A549 (cell line): Measurements from ENCODE around the gene SBF1. TPM values are rescaled to one million over a fixed set of nuclear protein-coding genes. Genes with fewer than 3 reads are reported as not detected.

Experiments used
- ATAC-seq, 2 experiments: fragments of 200-7000 bp in 1 of 2; fragments of >200 bp in 1 of 2; cut with Nextera tagmentation in 1 of 2; cut with Tn5 transposase in 1 of 2; 3 replicates each; pipeline versions ENCODE4 v1.8.0 to v1.9.1; 2018 to 2020; ENCODE audit warnings: mild to moderate bottlenecking in 1 of 2, moderate library complexity in 1 of 2
- CTCF ChIA-PET: fragments of 300-600 bp; sonication (Branson Sonifier 250); formaldehyde crosslinking; extraction: SDS; loops from one replicate; lab custom pipeline; 2021; ENCODE audit warnings: antibody characterized with exemption, inconsistent platforms; lab: Yijun Ruan, JAX
- POLR2A ChIA-PET: fragments of 350-600 bp; formaldehyde crosslinking; extraction: SDS; loops from one replicate; lab custom pipeline; 2021; ENCODE audit warnings: antibody characterized with exemption, inconsistent platforms; lab: Yijun Ruan, JAX
- DNase-seq, 2 experiments: peaks; one replicate each; pipeline versions ENCODE4 v3.0.0 to v3.0.0-alpha.2; 2011 to 2016; ENCODE audit warnings: low read depth in 1 of 2, low spot score in 1 of 2
- FAIRE-seq: peaks from 2 replicates; lab custom pipeline; 2011; peaks lifted over from hg19 to GRCh38; lab: Jason Lieb, UNC
- H3K27ac ChIP-seq, 2 experiments: fragments of >200 bp; sonication (Bioruptor Twin); formaldehyde crosslinking; 3 replicates each; pipeline ENCODE4 v1.5.1; 2016 to 2017
- H3K4me1 ChIP-seq: fragments of >200 bp; sonication (Bioruptor Twin); formaldehyde crosslinking; 3 replicates; pipeline ENCODE4 v1.6.1; 2016
- H3K4me2 ChIP-seq: fragments of >200 bp; sonication (Bioruptor Twin); formaldehyde crosslinking; 3 replicates; pipeline ENCODE4 v1.6.1; 2016
- H3K4me3 ChIP-seq: fragments of >200 bp; sonication (Bioruptor Twin); formaldehyde crosslinking; 3 replicates; pipeline ENCODE4 v1.5.1; 2016
- H3K9me3 ChIP-seq: fragments of >200 bp; sonication (Bioruptor Twin); formaldehyde crosslinking; 3 replicates; pipeline ENCODE4 v1.6.1; 2016
- BHLHE40 ChIP-seq: IDR thresholded peaks from 2 replicates; pipeline ENCODE4 v1.6.1; 2012; ENCODE audit warnings: low read depth, low read length, inconsistent platforms
- CHD2 ChIP-seq: fragments of 150-350 bp; IDR thresholded peaks from 2 replicates; pipeline ENCODE4 v1.6.1; 2014; ENCODE audit warnings: low read length; ENCODE audit not compliant: partially characterized antibody
- CHD4 ChIP-seq: fragments of 200-600 bp; sonication (generic); IDR thresholded peaks from 2 replicates; pipeline ENCODE4 v1.6.1; 2016; ENCODE audit warnings: antibody characterized with exemption, mild to moderate bottlenecking, borderline replicate concordance
- EHMT2 ChIP-seq: fragments of 200-600 bp; sonication (generic); IDR thresholded peaks from 2 replicates; pipeline ENCODE4 v1.6.1; 2016; ENCODE audit warnings: antibody characterized with exemption, low read depth, mild to moderate bottlenecking, moderate library complexity
- FOSB ChIP-seq: fragments of 250-450 bp; sonication (Bioruptor Pico); IDR thresholded peaks from 2 replicates; pipeline ENCODE4 v1.5.0; 2020; ENCODE audit warnings: mild to moderate bottlenecking, moderate library complexity
- FOXS1 ChIP-seq: fragments of 250-450 bp; sonication (Bioruptor Pico); IDR thresholded peaks from 2 replicates; pipeline ENCODE4 v1.5.0; 2020; ENCODE audit warnings: mild to moderate bottlenecking, moderate library complexity
- KDM1A ChIP-seq: fragments of 200-600 bp; sonication (generic); IDR thresholded peaks from 2 replicates; pipeline ENCODE4 v1.6.1; 2016; ENCODE audit warnings: low read depth, mild to moderate bottlenecking
- KDM5A ChIP-seq: fragments of 200-600 bp; sonication (generic); IDR thresholded peaks from 2 replicates; pipeline ENCODE4 v1.6.1; 2016; ENCODE audit warnings: antibody characterized with exemption, mild to moderate bottlenecking
- MAFK ChIP-seq: fragments of 450-650 bp; IDR thresholded peaks from 2 replicates; pipeline ENCODE4 v1.6.1; 2014; ENCODE audit not compliant: partially characterized antibody
- NPAS2 ChIP-seq: fragments of 250-450 bp; sonication (Bioruptor Pico); IDR thresholded peaks from 2 replicates; pipeline ENCODE4 v1.8.0; 2022; ENCODE audit warnings: mild to moderate bottlenecking, moderate library complexity, borderline replicate concordance
- SREBF2 ChIP-seq: fragments of 450-650 bp; IDR thresholded peaks from 2 replicates; pipeline ENCODE4 v1.6.1; 2014; ENCODE audit warnings: mild to moderate bottlenecking, moderate library complexity
- TP53 ChIP-seq: fragments of 250-450 bp; sonication (Bioruptor Pico); IDR thresholded peaks from 2 replicates; pipeline ENCODE4 v1.5.0; 2021; ENCODE audit warnings: mild to moderate bottlenecking, moderate library complexity
- ZC3H11A ChIP-seq: fragments of 450-650 bp; IDR thresholded peaks from 2 replicates; pipeline ENCODE4 v1.6.1; 2014; ENCODE audit warnings: antibody characterized with exemption, mild to moderate bottlenecking
- WGBS: methylation state at CpG from one replicate; pipeline ENCODE4 v1.1.6; 2017; ENCODE audit errors: missing lambda C conversion rate; 5-methylcytosine and 5-hydroxymethylcytosine counted together
- polyA plus RNA-seq, 4 experiments: library from polyadenylated mRNA; depleted of rRNA in 3 of 4; stranded (reverse); fragments of >200 nt; fragmentation: RNase III in 1 of 4; extraction: RNeasy Plus Mini Kit Qiagen cat#74134 plus additional on column Dnase treatment in 1 of 4; gene quantifications; 2 replicates in 3 of 4; 3 replicates in 1 of 4; pipeline ENCODE4 v1.2.3, GENCODE V29; 2011 to 2017
- TF ChIP-seq, protein P1 (sequence below): fragments of >200 bp; sonication (Bioruptor Twin); formaldehyde crosslinking; IDR thresholded peaks from 3 replicates; pipeline ENCODE4 v1.5.1; 2016
- TF ChIP-seq, protein P2 (sequence below): fragments of 250-450 bp; sonication (Bioruptor Pico); IDR thresholded peaks from 2 replicates; pipeline ENCODE4 v1.5.0; 2020; ENCODE audit warnings: low read depth, mild to moderate bottlenecking, moderate library complexity
- TF ChIP-seq, protein P3 (sequence below): fragments of 250-450 bp; sonication (Bioruptor Pico); IDR thresholded peaks from 2 replicates; pipeline ENCODE4 v1.5.0; 2021; ENCODE audit warnings: mild to moderate bottlenecking, moderate library complexity, borderline replicate concordance
- TF ChIP-seq, protein P4 (sequence below): fragments of 450-650 bp; IDR thresholded peaks from 2 replicates; pipeline ENCODE4 v1.6.1; 2014; ENCODE audit warnings: antibody characterized with exemption
- TF ChIP-seq, protein P5 (sequence below): fragments of 150-350 bp; IDR thresholded peaks from 2 replicates; pipeline ENCODE4 v1.6.1; 2014; ENCODE audit warnings: low read depth, mild to moderate bottlenecking, low read length

SBF1 gene
- polyA plus RNA-seq, 2 of the 4 experiments (the other 2 are of a cell fraction), result 9.6 to 23.0 TPM

DNA sequence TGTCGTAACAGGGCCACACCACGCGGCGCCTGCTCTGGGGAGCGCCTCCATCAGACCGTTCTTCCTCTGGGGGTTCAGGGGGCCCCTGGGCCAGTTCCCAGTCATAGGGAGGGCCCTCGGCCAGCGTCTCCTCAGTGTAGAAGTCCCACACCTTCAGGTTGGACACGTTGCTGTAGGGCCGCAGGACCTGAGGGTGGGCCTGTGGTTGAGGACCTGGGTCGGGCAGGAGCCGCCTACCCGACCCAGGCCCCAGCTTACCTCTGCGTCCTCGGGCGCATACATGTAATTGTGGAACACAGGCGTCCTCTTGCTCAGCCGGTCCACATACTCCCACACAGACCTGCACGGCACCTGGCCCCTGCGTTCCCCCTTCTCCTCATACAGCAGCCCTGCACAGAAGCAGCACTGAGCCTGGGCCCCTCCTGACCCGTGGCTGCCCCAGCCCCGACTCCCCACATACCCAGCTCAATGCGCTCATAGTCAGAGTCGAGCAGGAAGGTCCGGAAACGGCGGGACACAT, 20.2 kb downstream of the SBF1 start:
- no peaks in the 10 kb centered on the region for H3K9me3 ChIP-seq
- no peak overlapping the region for H3K27ac ChIP-seq
- TF ChIP-seq MAFK (no peak), KDM1A (no peak)
- no peak for ATAC-seq
- no peaks in the 10 kb centered on the region for H3K4me1 ChIP-seq
- no peak overlapping the region for H3K4me3 ChIP-seq
- no peak overlapping the region for H3K4me2 ChIP-seq
- CTCF ChIA-PET, result interaction anchor here (0.9 to 1.4 kb wide), 2 partner anchors 43 to 45 kb away, joined by 3 to 4 read pairs; no protein-coding TSS in a partner anchor
- DNase-seq, result no peak
- no peak for FAIRE-seq
- POLR2A ChIA-PET, result no interaction called here
- 92% methylated on average over 16 of the region's 27 CpGs for WGBS

DNA sequence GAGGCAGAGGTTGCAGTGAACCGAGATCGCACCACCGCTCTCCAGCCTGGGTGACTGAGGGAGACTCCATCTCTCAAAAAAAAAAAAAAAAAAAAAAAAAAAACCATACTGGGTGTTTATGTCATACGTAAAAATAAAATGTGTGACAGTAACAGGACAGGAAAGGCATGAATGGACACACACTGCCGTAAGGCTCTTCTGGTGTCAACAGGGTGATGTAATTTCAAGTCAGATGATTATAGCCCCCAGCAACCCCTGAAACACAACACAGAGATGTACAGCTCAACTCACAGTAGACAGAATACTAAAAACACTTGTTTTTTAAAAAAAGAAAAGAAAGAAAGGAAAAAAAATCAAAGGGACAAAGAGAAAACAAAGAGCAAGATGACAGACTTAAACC, 22.2 kb downstream of the SBF1 start:
- FAIRE-seq, result no peak

More for the DNA sequence above, 22.2 kb downstream of the SBF1 start:
- no peak for TF ChIP-seq TP53 (CRISPR knock-in tag)
- TF ChIP-seq SREBF2, result no peak
- TF ChIP-seq EHMT2, result no peak
- no peak for TF ChIP-seq CHD2
- TF ChIP-seq, protein P1, sequence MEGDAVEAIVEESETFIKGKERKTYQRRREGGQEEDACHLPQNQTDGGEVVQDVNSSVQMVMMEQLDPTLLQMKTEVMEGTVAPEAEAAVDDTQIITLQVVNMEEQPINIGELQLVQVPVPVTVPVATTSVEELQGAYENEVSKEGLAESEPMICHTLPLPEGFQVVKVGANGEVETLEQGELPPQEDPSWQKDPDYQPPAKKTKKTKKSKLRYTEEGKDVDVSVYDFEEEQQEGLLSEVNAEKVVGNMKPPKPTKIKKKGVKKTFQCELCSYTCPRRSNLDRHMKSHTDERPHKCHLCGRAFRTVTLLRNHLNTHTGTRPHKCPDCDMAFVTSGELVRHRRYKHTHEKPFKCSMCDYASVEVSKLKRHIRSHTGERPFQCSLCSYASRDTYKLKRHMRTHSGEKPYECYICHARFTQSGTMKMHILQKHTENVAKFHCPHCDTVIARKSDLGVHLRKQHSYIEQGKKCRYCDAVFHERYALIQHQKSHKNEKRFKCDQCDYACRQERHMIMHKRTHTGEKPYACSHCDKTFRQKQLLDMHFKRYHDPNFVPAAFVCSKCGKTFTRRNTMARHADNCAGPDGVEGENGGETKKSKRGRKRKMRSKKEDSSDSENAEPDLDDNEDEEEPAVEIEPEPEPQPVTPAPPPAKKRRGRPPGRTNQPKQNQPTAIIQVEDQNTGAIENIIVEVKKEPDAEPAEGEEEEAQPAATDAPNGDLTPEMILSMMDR, result no peak
- no peak for TF ChIP-seq BHLHE40
- no peak for TF ChIP-seq KDM1A
- no peak for TF ChIP-seq CHD4
- TF ChIP-seq, protein P2, sequence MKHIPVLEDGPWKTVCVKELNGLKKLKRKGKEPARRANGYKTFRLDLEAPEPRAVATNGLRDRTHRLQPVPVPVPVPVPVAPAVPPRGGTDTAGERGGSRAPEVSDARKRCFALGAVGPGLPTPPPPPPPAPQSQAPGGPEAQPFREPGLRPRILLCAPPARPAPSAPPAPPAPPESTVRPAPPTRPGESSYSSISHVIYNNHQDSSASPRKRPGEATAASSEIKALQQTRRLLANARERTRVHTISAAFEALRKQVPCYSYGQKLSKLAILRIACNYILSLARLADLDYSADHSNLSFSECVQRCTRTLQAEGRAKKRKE (CRISPR knock-in tag), result no peak
- no peak for TF ChIP-seq FOSB (CRISPR knock-in tag)
- TF ChIP-seq ZC3H11A, result no peak
- no peak for TF ChIP-seq FOXS1 (CRISPR knock-in tag)
- TF ChIP-seq KDM5A, result no peak
- TF ChIP-seq, protein P3, sequence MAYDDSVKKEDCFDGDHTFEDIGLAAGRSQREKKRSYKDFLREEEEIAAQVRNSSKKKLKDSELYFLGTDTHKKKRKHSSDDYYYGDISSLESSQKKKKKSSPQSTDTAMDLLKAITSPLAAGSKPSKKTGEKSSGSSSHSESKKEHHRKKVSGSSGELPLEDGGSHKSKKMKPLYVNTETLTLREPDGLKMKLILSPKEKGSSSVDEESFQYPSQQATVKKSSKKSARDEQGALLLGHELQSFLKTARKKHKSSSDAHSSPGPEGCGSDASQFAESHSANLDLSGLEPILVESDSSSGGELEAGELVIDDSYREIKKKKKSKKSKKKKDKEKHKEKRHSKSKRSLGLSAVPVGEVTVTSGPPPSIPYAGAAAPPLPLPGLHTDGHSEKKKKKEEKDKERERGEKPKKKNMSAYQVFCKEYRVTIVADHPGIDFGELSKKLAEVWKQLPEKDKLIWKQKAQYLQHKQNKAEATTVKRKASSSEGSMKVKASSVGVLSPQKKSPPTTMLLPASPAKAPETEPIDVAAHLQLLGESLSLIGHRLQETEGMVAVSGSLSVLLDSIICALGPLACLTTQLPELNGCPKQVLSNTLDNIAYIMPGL (CRISPR knock-in tag), result no peak
- TF ChIP-seq, protein P4, sequence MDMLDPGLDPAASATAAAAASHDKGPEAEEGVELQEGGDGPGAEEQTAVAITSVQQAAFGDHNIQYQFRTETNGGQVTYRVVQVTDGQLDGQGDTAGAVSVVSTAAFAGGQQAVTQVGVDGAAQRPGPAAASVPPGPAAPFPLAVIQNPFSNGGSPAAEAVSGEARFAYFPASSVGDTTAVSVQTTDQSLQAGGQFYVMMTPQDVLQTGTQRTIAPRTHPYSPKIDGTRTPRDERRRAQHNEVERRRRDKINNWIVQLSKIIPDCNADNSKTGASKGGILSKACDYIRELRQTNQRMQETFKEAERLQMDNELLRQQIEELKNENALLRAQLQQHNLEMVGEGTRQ, result no peak
- TF ChIP-seq, protein P5, sequence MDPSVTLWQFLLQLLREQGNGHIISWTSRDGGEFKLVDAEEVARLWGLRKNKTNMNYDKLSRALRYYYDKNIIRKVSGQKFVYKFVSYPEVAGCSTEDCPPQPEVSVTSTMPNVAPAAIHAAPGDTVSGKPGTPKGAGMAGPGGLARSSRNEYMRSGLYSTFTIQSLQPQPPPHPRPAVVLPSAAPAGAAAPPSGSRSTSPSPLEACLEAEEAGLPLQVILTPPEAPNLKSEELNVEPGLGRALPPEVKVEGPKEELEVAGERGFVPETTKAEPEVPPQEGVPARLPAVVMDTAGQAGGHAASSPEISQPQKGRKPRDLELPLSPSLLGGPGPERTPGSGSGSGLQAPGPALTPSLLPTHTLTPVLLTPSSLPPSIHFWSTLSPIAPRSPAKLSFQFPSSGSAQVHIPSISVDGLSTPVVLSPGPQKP, result no peak
- TF ChIP-seq NPAS2 (CRISPR knock-in tag), result no peak
- TF ChIP-seq MAFK, result no peak
- TF ChIP-seq, all 56 proteins: peak for 0
- H3K27ac ChIP-seq, result no peak overlapping the region
- H3K9me3 ChIP-seq, result no peaks in the 10 kb centered on the region
- H3K4me2 ChIP-seq, result no peak overlapping the region
- DNase-seq, result no peak
- CTCF ChIA-PET, result interaction anchor here (0.6 to 1.0 kb wide), 4 partner anchors 73 to 205 kb away, joined by 3 read pairs; partner anchors contain the start of gene SCO2
- WGBS, result 93% methylated on average over 5 of the region's 5 CpGs
- H3K4me3 ChIP-seq, result no peak overlapping the region
- POLR2A ChIA-PET, result no interaction called here
- no peak for ATAC-seq
- no peaks in the 10 kb centered on the region for H3K4me1 ChIP-seq
